ENCODE data around the gene FAM200B.

DNA sequence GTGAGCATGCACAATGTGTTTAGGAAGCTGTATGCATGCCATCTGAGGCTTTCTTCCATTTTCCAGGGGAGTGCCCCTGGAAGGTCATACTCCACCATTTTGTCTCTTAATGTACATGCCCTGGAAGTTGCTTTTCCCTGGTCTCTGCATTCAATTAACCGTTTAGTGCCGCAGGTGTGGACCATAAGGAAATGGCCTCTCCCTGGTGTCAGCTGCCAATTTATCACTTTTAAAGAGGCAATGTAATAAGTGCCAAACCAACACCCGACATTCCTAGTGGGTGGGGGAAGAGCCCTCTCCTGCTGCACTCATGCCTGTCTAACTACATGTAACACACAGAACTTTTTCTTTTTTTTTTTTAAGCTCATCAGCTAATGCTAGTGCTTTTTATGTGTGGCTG is 14.1 kb downstream of the FAM200B start:
- TF ChIP-seq FOXM1 (IDR thresholded peaks at IDR 0.05; ENCODE audit: borderline replicate concordance, low read depth) (no peak), EP300 (IDR thresholded peaks at IDR 0.05; ENCODE audit: borderline replicate concordance) (no peak), RAD21 (IDR thresholded peaks at IDR 0.05; ENCODE audit: low read depth) (no peak), CEBPB (IDR thresholded peaks at IDR 0.05) (no peak), CREB1 (IDR thresholded peaks at IDR 0.05; ENCODE audit: low read depth) (no peak), YY1 (IDR thresholded peaks at IDR 0.05; ENCODE audit: low read depth) (no peak), NFIC (IDR thresholded peaks at IDR 0.05) (no peak), TAF1 (IDR thresholded peaks at IDR 0.05; ENCODE audit: low read depth) (no peak), TEAD4 (IDR thresholded peaks at IDR 0.05) (no peak), TCF12 (IDR thresholded peaks at IDR 0.05; ENCODE audit: low read depth) (no peak), EGR1 (IDR thresholded peaks at IDR 0.05) (no peak)
- TF ChIP-seq, protein P1, sequence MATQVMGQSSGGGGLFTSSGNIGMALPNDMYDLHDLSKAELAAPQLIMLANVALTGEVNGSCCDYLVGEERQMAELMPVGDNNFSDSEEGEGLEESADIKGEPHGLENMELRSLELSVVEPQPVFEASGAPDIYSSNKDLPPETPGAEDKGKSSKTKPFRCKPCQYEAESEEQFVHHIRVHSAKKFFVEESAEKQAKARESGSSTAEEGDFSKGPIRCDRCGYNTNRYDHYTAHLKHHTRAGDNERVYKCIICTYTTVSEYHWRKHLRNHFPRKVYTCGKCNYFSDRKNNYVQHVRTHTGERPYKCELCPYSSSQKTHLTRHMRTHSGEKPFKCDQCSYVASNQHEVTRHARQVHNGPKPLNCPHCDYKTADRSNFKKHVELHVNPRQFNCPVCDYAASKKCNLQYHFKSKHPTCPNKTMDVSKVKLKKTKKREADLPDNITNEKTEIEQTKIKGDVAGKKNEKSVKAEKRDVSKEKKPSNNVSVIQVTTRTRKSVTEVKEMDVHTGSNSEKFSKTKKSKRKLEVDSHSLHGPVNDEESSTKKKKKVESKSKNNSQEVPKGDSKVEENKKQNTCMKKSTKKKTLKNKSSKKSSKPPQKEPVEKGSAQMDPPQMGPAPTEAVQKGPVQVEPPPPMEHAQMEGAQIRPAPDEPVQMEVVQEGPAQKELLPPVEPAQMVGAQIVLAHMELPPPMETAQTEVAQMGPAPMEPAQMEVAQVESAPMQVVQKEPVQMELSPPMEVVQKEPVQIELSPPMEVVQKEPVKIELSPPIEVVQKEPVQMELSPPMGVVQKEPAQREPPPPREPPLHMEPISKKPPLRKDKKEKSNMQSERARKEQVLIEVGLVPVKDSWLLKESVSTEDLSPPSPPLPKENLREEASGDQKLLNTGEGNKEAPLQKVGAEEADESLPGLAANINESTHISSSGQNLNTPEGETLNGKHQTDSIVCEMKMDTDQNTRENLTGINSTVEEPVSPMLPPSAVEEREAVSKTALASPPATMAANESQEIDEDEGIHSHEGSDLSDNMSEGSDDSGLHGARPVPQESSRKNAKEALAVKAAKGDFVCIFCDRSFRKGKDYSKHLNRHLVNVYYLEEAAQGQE (IDR thresholded peaks at IDR 0.05; ENCODE audit: low read depth) = no peak
- TF ChIP-seq, protein P2, sequence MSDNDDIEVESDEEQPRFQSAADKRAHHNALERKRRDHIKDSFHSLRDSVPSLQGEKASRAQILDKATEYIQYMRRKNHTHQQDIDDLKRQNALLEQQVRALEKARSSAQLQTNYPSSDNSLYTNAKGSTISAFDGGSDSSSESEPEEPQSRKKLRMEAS (IDR thresholded peaks at IDR 0.05) = no peak
